ENCODE measurements around the gene ARID3A.

Gene ARID3A

DNA sequence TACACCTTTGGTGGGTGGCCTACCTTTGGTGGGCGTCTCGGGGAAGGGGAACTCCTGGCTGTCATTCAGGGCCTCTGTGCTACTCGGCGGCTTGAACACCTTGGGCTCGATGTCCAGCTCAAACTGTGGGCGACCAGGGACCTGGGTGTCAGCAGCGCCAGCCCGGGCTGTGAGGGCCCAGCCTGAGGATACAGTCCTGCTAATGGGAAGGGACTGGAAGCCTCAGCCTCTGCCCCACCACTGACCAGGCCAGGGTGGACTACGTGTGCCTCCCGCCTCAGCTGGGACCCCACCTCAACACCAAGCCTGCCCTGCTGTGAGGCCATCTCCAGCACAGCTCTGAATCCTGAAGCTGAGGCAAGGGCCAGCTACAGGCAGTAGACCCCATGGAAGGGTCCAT lies 87.4 kb downstream of the ARID3A start:
- Histone ChIP-seq H3K36me3 (replicated peaks in 1 of 2; ENCODE audit: control insufficient read depth in 2 of 2, insufficient read depth in 2 of 2, low read length in 2 of 2) (peaks cover 30 to 50% of the 10 kb centered on the region in 2 donors), H2BK15ac (ENCODE audit: low read length) (no peak overlapping the region), H2BK12ac (ENCODE audit: low read length) (no peak overlapping the region), H3K9me3 (replicated peaks in 1 of 2; ENCODE audit: control insufficient read depth in 2 of 2, insufficient read depth in 1 of 2, low read depth in 1 of 2, low read length in 2 of 2) (no peaks in the 10 kb centered on the region), H4K8ac (ENCODE audit: low read depth, low read length) (no peak overlapping the region), H3K4me3 (ENCODE audit: low read length in 2 of 2) (no peak overlapping the region), H3K4me2 (ENCODE audit: insufficient read depth, low read length, poor library complexity, severe bottlenecking) (no peak overlapping the region), H2BK5ac (ENCODE audit: low read length) (peak overlapping the region; percentile 24), H3K79me1 (ENCODE audit: low read depth, low read length) (peaks cover 48% of the 10 kb centered on the region), H3K4ac (ENCODE audit: low read length) (no peak overlapping the region), H3K14ac (ENCODE audit: low read length) (no peak overlapping the region), H3K23ac (ENCODE audit: low read depth, low read length, poor library complexity) (no peak overlapping the region), H3K4me1 (ENCODE audit: control insufficient read depth in 2 of 2, insufficient read depth in 1 of 2, low read depth in 1 of 2, low read length in 2 of 2) (peaks cover 14 to 22% of the 10 kb centered on the region in 2 donors), H2AFZ (ENCODE audit: low read length) (no peak overlapping the region), H3K27me3 (ENCODE audit: control insufficient read depth in 3 of 3, insufficient read depth in 3 of 3, low read depth in 1 of 3, low read length in 3 of 3) (no peaks in the 10 kb centered on the region), H2BK120ac (ENCODE audit: low read depth, low read length) (no peak overlapping the region), H4K91ac (ENCODE audit: low read depth, low read length, poor library complexity) (no peak overlapping the region), H3K18ac (ENCODE audit: low read length) (no peak overlapping the region), H3K27ac (replicated peaks; ENCODE audit: low read length) (no peak overlapping the region), H3K9ac (ENCODE audit: low read depth, low read length, poor library complexity) (peak overlapping the region; percentile 21), H2AK5ac (ENCODE audit: low read depth, low read length) (no peak overlapping the region)
- DNase-seq (ENCODE audit: low spot score): no peak
- WGBS, 2 donors (ENCODE audit: extremely low coverage in 2 of 2, insufficient read length in 2 of 2, insufficient replicate concordance in 1 of 2): no CpG with 5 or more reads among the region's 10 CpGs

- H3K4me3 ChIP-seq (ENCODE audit: low read length in 2 of 2): no peak overlapping the region
- no peak overlapping the region for H3K4ac ChIP-seq (ENCODE audit: low read length)
- DNase-seq (ENCODE audit: low spot score): no peak
- H3K79me1 ChIP-seq (ENCODE audit: low read depth, low read length): peaks cover 53% of the 10 kb centered on the region
- peaks cover 27 to 57% of the 10 kb centered on the region in 2 donors for H3K36me3 ChIP-seq (replicated peaks in 1 of 2; ENCODE audit: control insufficient read depth in 2 of 2, insufficient read depth in 2 of 2, low read length in 2 of 2)
- WGBS, 2 donors (ENCODE audit: extremely low coverage in 2 of 2, insufficient read length in 2 of 2, insufficient replicate concordance in 1 of 2): no CpG with 5 or more reads among the region's 49 CpGs
- no peak overlapping the region for H2BK120ac ChIP-seq (ENCODE audit: low read depth, low read length)
- H2BK15ac ChIP-seq (ENCODE audit: low read length): no peak overlapping the region
- H4K91ac ChIP-seq (ENCODE audit: low read depth, low read length, poor library complexity): no peak overlapping the region
- H3K4me2 ChIP-seq (ENCODE audit: insufficient read depth, low read length, poor library complexity, severe bottlenecking): no peak overlapping the region
- H3K27ac ChIP-seq (replicated peaks; ENCODE audit: low read length): no peak overlapping the region
- no peak overlapping the region for H4K8ac ChIP-seq (ENCODE audit: low read depth, low read length)
- no peak overlapping the region for H2BK5ac ChIP-seq (ENCODE audit: low read length)
- no peak overlapping the region for H2BK12ac ChIP-seq (ENCODE audit: low read length)
- H3K23ac ChIP-seq (ENCODE audit: low read depth, low read length, poor library complexity): peak overlapping the region; percentile 85
- no peak overlapping the region for H3K18ac ChIP-seq (ENCODE audit: low read length)
- H2AFZ ChIP-seq (ENCODE audit: low read length): no peak overlapping the region
- peak overlapping the region; percentile 32 for H2AK5ac ChIP-seq (ENCODE audit: low read depth, low read length)
- H3K9me3 ChIP-seq (replicated peaks in 1 of 2; ENCODE audit: control insufficient read depth in 2 of 2, insufficient read depth in 1 of 2, low read depth in 1 of 2, low read length in 2 of 2): no peaks in the 10 kb centered on the region
- peaks cover 16 to 28% of the 10 kb centered on the region in 2 donors for H3K4me1 ChIP-seq (ENCODE audit: control insufficient read depth in 2 of 2, insufficient read depth in 1 of 2, low read depth in 1 of 2, low read length in 2 of 2)
- no peak overlapping the region for H3K9ac ChIP-seq (ENCODE audit: low read depth, low read length, poor library complexity)
- peak overlapping the region; percentile 71 for H3K14ac ChIP-seq (ENCODE audit: low read length)
- H3K27me3 ChIP-seq (ENCODE audit: control insufficient read depth in 3 of 3, insufficient read depth in 3 of 3, low read depth in 1 of 3, low read length in 3 of 3): no peaks in the 10 kb centered on the region
Observed at GRCh38 chr19:1014161-1015060, 88.6 kb downstream of the ARID3A start.

GRCh38 chr19:1015061-1015781 lies 89.4 kb downstream of the ARID3A start:
- H3K27ac ChIP-seq (replicated peaks; ENCODE audit: low read length): no peak overlapping the region
- H3K9ac ChIP-seq (ENCODE audit: low read depth, low read length, poor library complexity): peak overlapping the region; percentile 75
- no peak overlapping the region for H4K91ac ChIP-seq (ENCODE audit: low read depth, low read length, poor library complexity)
- H2BK120ac ChIP-seq (ENCODE audit: low read depth, low read length): no peak overlapping the region
- H3K9me3 ChIP-seq (replicated peaks in 1 of 2; ENCODE audit: control insufficient read depth in 2 of 2, insufficient read depth in 1 of 2, low read depth in 1 of 2, low read length in 2 of 2): no peaks in the 10 kb centered on the region
- H3K18ac ChIP-seq (ENCODE audit: low read length): peak overlapping the region; percentile 33
- H3K4ac ChIP-seq (ENCODE audit: low read length): no peak overlapping the region
- no peak overlapping the region for H3K4me3 ChIP-seq (ENCODE audit: low read length in 2 of 2)
- H2AFZ ChIP-seq (ENCODE audit: low read length): no peak overlapping the region
- no peak overlapping the region for H2BK12ac ChIP-seq (ENCODE audit: low read length)
- H4K8ac ChIP-seq (ENCODE audit: low read depth, low read length): no peak overlapping the region
- H3K23ac ChIP-seq (ENCODE audit: low read depth, low read length, poor library complexity): peak overlapping the region; percentile 65
- H2AK5ac ChIP-seq (ENCODE audit: low read depth, low read length): peak overlapping the region; percentile 36
- peaks cover 24 to 33% of the 10 kb centered on the region in 2 donors for H3K4me1 ChIP-seq (ENCODE audit: control insufficient read depth in 2 of 2, insufficient read depth in 1 of 2, low read depth in 1 of 2, low read length in 2 of 2)
- peak overlapping the region; percentile 6 for H2BK15ac ChIP-seq (ENCODE audit: low read length)
- no CpG with 5 or more reads among the region's 29 CpGs for WGBS, 2 donors (ENCODE audit: extremely low coverage in 2 of 2, insufficient read length in 2 of 2, insufficient replicate concordance in 1 of 2)
- peak overlapping the region; percentile 78 for H2BK5ac ChIP-seq (ENCODE audit: low read length)
- H3K79me1 ChIP-seq (ENCODE audit: low read depth, low read length): peaks cover 61% of the 10 kb centered on the region
- H3K14ac ChIP-seq (ENCODE audit: low read length): no peak overlapping the region
- DNase-seq (ENCODE audit: low spot score): no peak
- no peaks in the 10 kb centered on the region for H3K27me3 ChIP-seq (ENCODE audit: control insufficient read depth in 3 of 3, insufficient read depth in 3 of 3, low read depth in 1 of 3, low read length in 3 of 3)
- peaks cover 23 to 49% of the 10 kb centered on the region in 2 donors for H3K36me3 ChIP-seq (replicated peaks in 1 of 2; ENCODE audit: control insufficient read depth in 2 of 2, insufficient read depth in 2 of 2, low read length in 2 of 2)
- H3K4me2 ChIP-seq (ENCODE audit: insufficient read depth, low read length, poor library complexity, severe bottlenecking): no peak overlapping the region

All from neuronal stem cell (in vitro differentiated cells).